Stimulated activated CD8-positive, alpha-beta memory T cell treated with anti-CD3 and anti-CD28 coated beads, Interleukin-15, amount 100 ng/mL, for 48 hours (primary cell): ENCODE data around the gene SAAL1.
"Not testable (repeated sequence)": the region's sequence is repeated elsewhere in the genome, so short reads cannot be mapped to it uniquely, and the experiment has no call there.

Source experiments
- DNase-seq, 2 donors: peaks; one replicate each; pipeline ENCODE4 v3.0.0-alpha.2; 2020; ENCODE audit warnings: low read depth in 2 of 2

The SAAL1 gene

GRCh38 chr11:18105802-18106574 lies at the start of gene SAAL1:
TSS of gene SAAL1 (minus strand) at chr11:18106082. CDS start at chr11:18106041, 41 bp downstream.
- DNase-seq, result peak; percentile 84

GRCh38 chr11:18151581-18151980 lies 45.7 kb upstream of the SAAL1 start:
- no peak for DNase-seq

GRCh38 chr11:18145837-18146236 lies 40.0 kb upstream of the SAAL1 start:
- no peak for DNase-seq

- no peak for DNase-seq
Observed at GRCh38 chr11:18145025-18145424, 39.1 kb upstream of the SAAL1 start.

- DNase-seq, result no peak
Observed at GRCh38 chr11:18144243-18144642, 38.4 kb upstream of the SAAL1 start.

- no peak for DNase-seq
Observed at GRCh38 chr11:18140145-18140544, 34.3 kb upstream of the SAAL1 start.

GRCh38 chr11:18137186-18137800 lies 31.4 kb upstream of the SAAL1 start:
- no peak for DNase-seq

- DNase-seq, result no peak
Observed at GRCh38 chr11:18135308-18135707, 29.4 kb upstream of the SAAL1 start.

- no peak for DNase-seq
Observed at GRCh38 chr11:18132341-18132740, 26.5 kb upstream of the SAAL1 start, which contains the start of gene MRGPRX3. TSS of gene MRGPRX3 (plus strand) at chr11:18132571. CDS start at chr11:18137203, 4,632 bp downstream.

- not testable (repeated sequence) for DNase-seq
Observed at GRCh38 chr11:18131115-18131514, 25.2 kb upstream of the SAAL1 start.

GRCh38 chr11:18121331-18121828 lies 15.5 kb upstream of the SAAL1 start:
- DNase-seq, result not testable (repeated sequence)

GRCh38 chr11:18115360-18116127 lies 9.7 kb upstream of the SAAL1 start:
- peak; percentile 42 to 44 for DNase-seq

- no peak for DNase-seq
Observed at GRCh38 chr11:18111005-18111404, 5.1 kb upstream of the SAAL1 start.

- DNase-seq, result no peak
Observed at GRCh38 chr11:18108254-18108653, 2.4 kb upstream of the SAAL1 start.

GRCh38 chr11:18106688-18107087 lies 806 bp upstream of the SAAL1 start:
- no peak for DNase-seq

- DNase-seq, result no peak
Observed at GRCh38 chr11:18105086-18105801, 638 bp downstream of the SAAL1 start.

GRCh38 chr11:18100926-18101656 lies 4.8 kb downstream of the SAAL1 start:
- no peak for DNase-seq

GRCh38 chr11:18093959-18094358 lies 11.9 kb downstream of the SAAL1 start:
- no peak for DNase-seq

GRCh38 chr11:18091731-18092130 lies 14.2 kb downstream of the SAAL1 start:
- DNase-seq, result no peak

- DNase-seq, result no peak
Observed at GRCh38 chr11:18088966-18089365, 16.9 kb downstream of the SAAL1 start.

GRCh38 chr11:18088366-18088765 lies 17.5 kb downstream of the SAAL1 start:
- DNase-seq, result no peak
